Tibial artery (tissue), 4 donors: ENCODE measurements around the gene IGSF9B.

ENCODE experiments used
- DNase-seq, 2 donors: peaks; one replicate each; pipeline ENCODE4 v3.0.0-alpha.2; 2019
- H3K27ac ChIP-seq, 2 donors: fragments of 200-600 bp; sonication (generic) in 1 of 2; 1 replicate in 1 of 2; 2 replicates in 1 of 2; pipeline ENCODE4 v1.5.1; 2018 to 2019; ENCODE audit warnings: mild to moderate bottlenecking in 1 of 2
- H3K27me3 ChIP-seq, 2 donors: fragments of 200-600 bp; sonication (generic) in 1 of 2; one replicate each; pipeline versions ENCODE4 v1.5.1 to v1.6.0; 2016 to 2019
- H3K36me3 ChIP-seq, 3 donors: fragments of 200-600 bp; sonication (generic) in 2 of 3; one replicate each; pipeline ENCODE4 v1.5.1; 2016 to 2019; ENCODE audit warnings: mild to moderate bottlenecking in 2 of 3
- H3K4me1 ChIP-seq, 4 donors: fragments of 200-600 bp; sonication (generic) in 2 of 4; 1 replicate in 3 of 4; 2 replicates in 1 of 4; pipeline ENCODE4 v1.5.1; 2016 to 2019
- H3K4me3 ChIP-seq, 2 donors: fragments of 200-600 bp; sonication (generic) in 1 of 2; 1 replicate in 1 of 2; 2 replicates in 1 of 2; pipeline ENCODE4 v1.5.1; 2018 to 2019; ENCODE audit warnings: mild to moderate bottlenecking in 2 of 2
- H3K9me3 ChIP-seq, 3 donors: fragments of 200-600 bp; sonication (generic) in 1 of 3; one replicate each; pipeline ENCODE4 v1.5.1; 2016 to 2019
- intact Hi-C: fragments of 100-400 bp; cut with DNase I; formaldehyde crosslinking; loops from one replicate; pipeline ENCODE4 v1.15.0; 2023; ENCODE audit warnings: low total_unique reads
- TF ChIP-seq, protein P1 (sequence below), 2 experiments: fragments of 200-600 bp in 1 of 2; fragments of 450-650 bp in 1 of 2; IDR thresholded peaks; one replicate each; pipeline ENCODE4 v1.5.1; 2017 to 2019; ENCODE audit warnings: antibody characterized with exemption in 2 of 2, mild to moderate bottlenecking in 1 of 2, moderate library complexity in 1 of 2

The IGSF9B gene

DNA sequence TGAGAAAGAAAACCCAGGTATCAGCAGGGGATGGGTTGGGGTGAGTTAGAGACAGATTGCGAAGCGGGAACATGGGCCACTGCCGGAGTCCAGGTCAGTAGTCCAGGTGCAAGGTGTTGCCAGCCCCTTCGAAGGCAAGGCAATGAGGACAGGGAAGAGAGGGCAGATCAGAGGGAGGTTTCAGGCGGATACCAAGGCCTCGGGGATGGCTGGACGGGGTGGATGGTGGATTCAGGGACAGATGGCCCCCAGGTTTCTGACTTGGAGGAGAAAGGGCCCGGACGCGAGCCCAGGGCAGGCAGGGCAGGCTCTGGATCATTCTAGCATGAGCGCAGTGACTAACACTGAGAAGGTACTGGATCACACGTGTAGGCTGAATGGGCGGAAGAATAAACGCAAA is 25.4 kb upstream of the IGSF9B start:
- TF ChIP-seq, protein P1, sequence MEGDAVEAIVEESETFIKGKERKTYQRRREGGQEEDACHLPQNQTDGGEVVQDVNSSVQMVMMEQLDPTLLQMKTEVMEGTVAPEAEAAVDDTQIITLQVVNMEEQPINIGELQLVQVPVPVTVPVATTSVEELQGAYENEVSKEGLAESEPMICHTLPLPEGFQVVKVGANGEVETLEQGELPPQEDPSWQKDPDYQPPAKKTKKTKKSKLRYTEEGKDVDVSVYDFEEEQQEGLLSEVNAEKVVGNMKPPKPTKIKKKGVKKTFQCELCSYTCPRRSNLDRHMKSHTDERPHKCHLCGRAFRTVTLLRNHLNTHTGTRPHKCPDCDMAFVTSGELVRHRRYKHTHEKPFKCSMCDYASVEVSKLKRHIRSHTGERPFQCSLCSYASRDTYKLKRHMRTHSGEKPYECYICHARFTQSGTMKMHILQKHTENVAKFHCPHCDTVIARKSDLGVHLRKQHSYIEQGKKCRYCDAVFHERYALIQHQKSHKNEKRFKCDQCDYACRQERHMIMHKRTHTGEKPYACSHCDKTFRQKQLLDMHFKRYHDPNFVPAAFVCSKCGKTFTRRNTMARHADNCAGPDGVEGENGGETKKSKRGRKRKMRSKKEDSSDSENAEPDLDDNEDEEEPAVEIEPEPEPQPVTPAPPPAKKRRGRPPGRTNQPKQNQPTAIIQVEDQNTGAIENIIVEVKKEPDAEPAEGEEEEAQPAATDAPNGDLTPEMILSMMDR (IDR thresholded peaks at IDR 0.05): no peak
- intact Hi-C loops: no loop called here
- Histone ChIP-seq H3K9me3 (no peaks in the 10 kb centered on the region), H3K4me1 (no peaks in the 10 kb centered on the region), H3K27ac (no peak overlapping the region), H3K4me3 (no peak overlapping the region), H3K27me3 (peaks cover 0 to 34% of the 10 kb centered on the region in 2 donors), H3K36me3 (no peaks in the 10 kb centered on the region)
- DNase-seq: no peak

DNA sequence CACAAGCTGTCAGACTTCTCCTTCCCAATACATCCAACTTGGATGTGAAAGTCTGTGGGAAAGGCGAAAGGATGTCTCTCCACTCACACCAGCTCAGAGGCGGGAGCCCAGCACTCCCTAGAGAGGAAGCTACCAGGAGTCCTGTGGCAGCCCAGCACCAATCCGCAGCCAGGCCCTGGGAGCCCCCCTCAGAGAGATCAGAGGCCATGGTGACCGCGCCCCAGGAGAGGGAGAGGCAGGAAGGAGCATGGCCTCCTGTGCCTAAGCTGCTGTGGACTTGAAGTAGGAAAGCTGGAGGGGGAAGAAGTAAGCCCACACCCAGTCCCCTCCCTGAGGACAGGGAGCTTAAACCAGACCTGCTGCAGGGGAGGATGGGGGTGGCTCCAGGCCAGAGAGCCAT is 24.4 kb upstream of the IGSF9B start:
- H3K27ac ChIP-seq: no peak overlapping the region
- no peaks in the 10 kb centered on the region for H3K36me3 ChIP-seq
- DNase-seq: no peak
- no peak overlapping the region for H3K4me3 ChIP-seq
- no peaks in the 10 kb centered on the region for H3K4me1 ChIP-seq
- intact Hi-C loops: no loop called here
- peaks cover 0 to 44% of the 10 kb centered on the region in 2 donors for H3K27me3 ChIP-seq
- no peaks in the 10 kb centered on the region for H3K9me3 ChIP-seq
- TF ChIP-seq, protein P1 (IDR thresholded peaks at IDR 0.05): no peak

DNA sequence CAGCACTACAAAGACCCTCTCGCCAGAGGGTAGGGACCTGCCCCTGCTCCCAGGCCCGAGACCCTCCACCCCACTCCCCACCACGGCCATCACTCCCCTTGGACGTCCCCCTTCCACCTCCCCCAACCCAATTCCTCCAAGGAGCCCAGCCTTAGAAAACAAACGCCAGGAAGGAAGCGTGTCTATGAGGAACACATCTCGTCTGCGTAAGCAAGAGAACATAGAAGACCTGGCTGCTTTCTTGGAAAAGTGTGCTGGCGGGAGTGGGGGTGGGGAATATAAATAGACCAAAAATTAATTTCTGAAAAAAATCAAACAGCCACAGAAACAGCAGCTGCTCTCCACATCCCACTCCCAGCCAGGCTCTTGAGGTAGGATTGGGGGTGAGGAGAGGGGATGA is 23.9 kb upstream of the IGSF9B start:
- Histone ChIP-seq H3K27ac (no peak overlapping the region), H3K36me3 (no peaks in the 10 kb centered on the region), H3K27me3 (peaks cover 0 to 45% of the 10 kb centered on the region in 2 donors), H3K9me3 (no peaks in the 10 kb centered on the region), H3K4me1 (no peaks in the 10 kb centered on the region), H3K4me3 (no peak overlapping the region)
- intact Hi-C loops: no loop called here
- TF ChIP-seq, protein P1 (IDR thresholded peaks at IDR 0.05): no peak
- no peak for DNase-seq

DNA sequence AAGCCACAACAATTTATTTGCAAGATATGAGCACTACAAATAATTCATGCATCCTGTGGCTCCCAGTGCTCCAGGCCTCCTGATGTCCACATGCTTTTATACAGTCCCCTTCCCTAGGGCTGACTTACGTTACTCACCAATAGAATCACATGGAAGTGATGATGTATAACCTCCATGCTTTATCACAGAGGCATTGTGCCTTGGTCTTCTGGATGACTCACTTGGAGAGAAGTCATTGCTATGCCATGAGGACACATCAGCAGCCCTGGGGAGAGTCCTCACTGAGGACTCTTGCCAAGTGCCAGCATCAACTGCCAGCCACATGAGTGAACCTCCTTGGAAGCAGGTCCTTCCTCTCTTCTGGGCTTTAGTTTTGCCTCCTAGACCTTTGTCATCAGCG is 22.0 kb upstream of the IGSF9B start:
- H3K4me1 ChIP-seq: no peaks in the 10 kb centered on the region
- no peak overlapping the region for H3K27ac ChIP-seq
- H3K4me3 ChIP-seq: no peak overlapping the region
- H3K36me3 ChIP-seq: no peaks in the 10 kb centered on the region
- TF ChIP-seq, protein P1 (IDR thresholded peaks at IDR 0.05): no peak
- peaks cover 0 to 47% of the 10 kb centered on the region in 2 donors for H3K27me3 ChIP-seq
- intact Hi-C loops: no loop called here
- DNase-seq: no peak
- H3K9me3 ChIP-seq: no peaks in the 10 kb centered on the region

DNA sequence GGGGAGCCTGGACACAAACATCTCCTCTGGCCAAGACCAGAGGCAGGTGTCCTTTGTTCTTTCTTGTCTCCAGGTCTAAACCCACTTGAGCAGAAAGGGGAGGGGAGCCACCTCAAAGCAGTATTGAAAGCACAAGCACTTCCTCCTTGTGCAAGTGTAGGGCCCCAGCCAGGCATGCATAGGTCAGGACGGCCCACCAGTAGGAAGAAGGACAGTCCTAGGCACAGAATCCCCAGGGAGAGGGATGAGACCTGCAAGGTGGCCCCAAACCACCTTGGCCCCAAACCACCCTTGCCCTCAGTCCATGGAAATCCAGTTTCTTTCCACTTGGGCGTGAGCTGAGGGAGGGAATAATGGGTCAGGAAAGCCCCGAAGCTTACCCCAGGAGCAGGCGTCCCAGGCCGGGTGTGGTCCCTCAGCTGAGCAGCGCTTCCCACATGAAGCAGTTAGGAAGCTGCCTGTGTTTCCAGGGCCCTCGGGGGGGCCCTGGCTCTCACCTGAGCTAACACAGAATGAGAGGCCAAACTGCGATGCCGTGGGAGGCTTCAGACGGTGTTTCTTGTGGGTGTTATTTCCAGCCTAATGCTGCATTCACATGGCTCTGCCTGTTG is 20.4 kb upstream of the IGSF9B start:
- H3K27ac ChIP-seq: no peak overlapping the region
- no peak for DNase-seq
- intact Hi-C loops: no loop called here
- TF ChIP-seq, protein P1 (IDR thresholded peaks at IDR 0.05): no peak
- no peaks in the 10 kb centered on the region for H3K9me3 ChIP-seq
- H3K4me1 ChIP-seq: no peaks in the 10 kb centered on the region
- H3K27me3 ChIP-seq: peaks cover 0 to 47% of the 10 kb centered on the region in 2 donors
- no peaks in the 10 kb centered on the region for H3K36me3 ChIP-seq
- no peak overlapping the region for H3K4me3 ChIP-seq

DNA sequence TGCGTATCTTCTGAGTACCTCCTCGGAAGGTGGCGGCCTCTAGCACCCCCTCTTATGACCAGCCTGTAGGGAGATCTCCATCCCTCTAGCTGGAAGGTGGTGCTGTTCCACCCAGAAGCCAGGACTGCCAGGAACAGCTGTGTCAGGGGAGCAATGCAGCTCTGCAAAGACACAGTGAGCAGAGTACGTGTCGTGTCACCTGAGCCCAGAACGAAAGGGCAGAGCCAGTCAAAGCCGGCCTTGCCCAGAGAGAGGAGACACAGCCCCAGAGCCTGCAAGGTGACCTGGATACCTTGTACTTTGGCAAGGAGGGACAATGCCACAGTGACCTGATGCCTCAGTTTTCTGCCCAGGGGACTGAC is 18.7 kb upstream of the IGSF9B start:
- TF ChIP-seq, protein P1 (IDR thresholded peaks at IDR 0.05): no peak
- H3K27me3 ChIP-seq: peaks cover 0 to 51% of the 10 kb centered on the region in 2 donors
- no peak overlapping the region for H3K4me3 ChIP-seq
- intact Hi-C loops: no loop called here
- DNase-seq: no peak
- H3K4me1 ChIP-seq: no peaks in the 10 kb centered on the region
- no peaks in the 10 kb centered on the region for H3K9me3 ChIP-seq
- H3K36me3 ChIP-seq: no peaks in the 10 kb centered on the region
- H3K27ac ChIP-seq: no peak overlapping the region
